NCI-H524 (cell line): ENCODE data around the gene MKKS.
"Not testable (repeated sequence)": the region's sequence is repeated elsewhere in the genome, so short reads cannot be mapped to it uniquely, and the experiment has no call there.

Source experiments
- DNase-seq, 2 experiments: peaks; one replicate each; lab custom pipeline; 2025; lab: John Stamatoyannopoulos, UW

The MKKS gene

GRCh38 chr20:10412591-10413408 is 21.2 kb downstream of the MKKS start:
- peak in 1 of 2 experiments; percentile 30 for DNase-seq

- DNase-seq: no peak
Observed at GRCh38 chr20:10411673-10412072, 22.3 kb downstream of the MKKS start.

- DNase-seq: no peak
Observed at GRCh38 chr20:10408108-10408813, 25.8 kb downstream of the MKKS start.

- DNase-seq: no peak
Observed at GRCh38 chr20:10404959-10405530, 29.0 kb downstream of the MKKS start.

- peak in 1 of 2 experiments; percentile 19 for DNase-seq
Observed at GRCh38 chr20:10404023-10404628, 29.9 kb downstream of the MKKS start.

- no peak for DNase-seq
Observed at GRCh38 chr20:10402938-10403608, 30.9 kb downstream of the MKKS start.

- peak in 1 of 2 experiments; percentile 20 for DNase-seq
Observed at GRCh38 chr20:10398834-10399369, 35.1 kb downstream of the MKKS start.

GRCh38 chr20:10394752-10395151 is 39.3 kb downstream of the MKKS start:
- not testable (repeated sequence) for DNase-seq

GRCh38 chr20:10390709-10391108 is 43.3 kb downstream of the MKKS start:
- no peak for DNase-seq

GRCh38 chr20:10388597-10388996 is 45.4 kb downstream of the MKKS start:
- no peak for DNase-seq

GRCh38 chr20:10387686-10388085 is 46.3 kb downstream of the MKKS start:
- DNase-seq: no peak

GRCh38 chr20:10385850-10386544 is 48.0 kb downstream of the MKKS start:
- DNase-seq: no peak

- DNase-seq: no peak
Observed at GRCh38 chr20:10381477-10381876, 52.5 kb downstream of the MKKS start.

GRCh38 chr20:10379761-10380160 is 54.3 kb downstream of the MKKS start:
- no peak for DNase-seq

GRCh38 chr20:10376270-10377075 is 57.5 kb downstream of the MKKS start:
- no peak for DNase-seq

GRCh38 chr20:10375191-10375590 is 58.8 kb downstream of the MKKS start:
- DNase-seq: no peak

GRCh38 chr20:10374036-10374435 is 60.0 kb downstream of the MKKS start:
- DNase-seq: no peak

- DNase-seq: no peak
Observed at GRCh38 chr20:10371467-10371866, 62.6 kb downstream of the MKKS start.

GRCh38 chr20:10370091-10370887 is 63.7 kb downstream of the MKKS start:
- DNase-seq: no peak
